Stomach (tissue), 4 donors: Measurements from ENCODE around the gene GGT6.

Experiments
- POLR2A ChIP-seq, 4 donors: fragments of 450-650 bp; IDR thresholded peaks; one replicate each; pipeline ENCODE4 v1.6.1; 2016; ENCODE audit warnings: antibody characterized with exemption in 4 of 4, control low read depth in 2 of 4, mild to moderate bottlenecking in 1 of 4, moderate library complexity in 1 of 4
- TF ChIP-seq, protein P1 (sequence below), 7 experiments: fragments of 450-650 bp in 4 of 7; fragments of 200-600 bp in 3 of 7; sonication (generic) in 3 of 7; IDR thresholded peaks; one replicate each; pipeline ENCODE4 v1.5.1; 2016 to 2019; ENCODE audit warnings: antibody characterized with exemption in 7 of 7, control low read depth in 2 of 7, mild to moderate bottlenecking in 1 of 7

GRCh38 chr17:4520060-4520893 is 40.1 kb downstream of the GGT6 start:
- TF ChIP-seq, protein P1, sequence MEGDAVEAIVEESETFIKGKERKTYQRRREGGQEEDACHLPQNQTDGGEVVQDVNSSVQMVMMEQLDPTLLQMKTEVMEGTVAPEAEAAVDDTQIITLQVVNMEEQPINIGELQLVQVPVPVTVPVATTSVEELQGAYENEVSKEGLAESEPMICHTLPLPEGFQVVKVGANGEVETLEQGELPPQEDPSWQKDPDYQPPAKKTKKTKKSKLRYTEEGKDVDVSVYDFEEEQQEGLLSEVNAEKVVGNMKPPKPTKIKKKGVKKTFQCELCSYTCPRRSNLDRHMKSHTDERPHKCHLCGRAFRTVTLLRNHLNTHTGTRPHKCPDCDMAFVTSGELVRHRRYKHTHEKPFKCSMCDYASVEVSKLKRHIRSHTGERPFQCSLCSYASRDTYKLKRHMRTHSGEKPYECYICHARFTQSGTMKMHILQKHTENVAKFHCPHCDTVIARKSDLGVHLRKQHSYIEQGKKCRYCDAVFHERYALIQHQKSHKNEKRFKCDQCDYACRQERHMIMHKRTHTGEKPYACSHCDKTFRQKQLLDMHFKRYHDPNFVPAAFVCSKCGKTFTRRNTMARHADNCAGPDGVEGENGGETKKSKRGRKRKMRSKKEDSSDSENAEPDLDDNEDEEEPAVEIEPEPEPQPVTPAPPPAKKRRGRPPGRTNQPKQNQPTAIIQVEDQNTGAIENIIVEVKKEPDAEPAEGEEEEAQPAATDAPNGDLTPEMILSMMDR (IDR thresholded peaks at IDR 0.05), result no peak
- TF ChIP-seq POLR2A (IDR thresholded peaks at IDR 0.05), result no peak
